Measurements from ENCODE around the gene UBR4. TPM values are rescaled to one million over a fixed set of nuclear protein-coding genes. Genes with fewer than 3 reads are reported as not detected.

UBR4 gene
- total RNA-seq, 1 experiment from 2014 or later: 90.5 TPM

GRCh38 chr1:19073311-19074186, 136.5 kb downstream of the UBR4 start:
- DNase-seq (ENCODE audit: low read depth): no peak

GRCh38 chr1:19072285-19072981, 137.6 kb downstream of the UBR4 start:
- DNase-seq (ENCODE audit: low read depth): no peak

- no peak for DNase-seq (ENCODE audit: low read depth)
Measured at GRCh38 chr1:19071674-19072281, 138.3 kb downstream of the UBR4 start.

GRCh38 chr1:19070891-19071621, 139.0 kb downstream of the UBR4 start:
- DNase-seq (ENCODE audit: low read depth): no peak

- no peak for DNase-seq (ENCODE audit: low read depth)
Measured at GRCh38 chr1:19070197-19070651, 139.8 kb downstream of the UBR4 start.

GRCh38 chr1:19068639-19069276, 141.3 kb downstream of the UBR4 start:
- no peak for DNase-seq (ENCODE audit: low read depth)

- DNase-seq (ENCODE audit: low read depth): no peak
Measured at GRCh38 chr1:19067912-19068638, 142.0 kb downstream of the UBR4 start.

GRCh38 chr1:19067182-19067911, 142.7 kb downstream of the UBR4 start:
- DNase-seq (ENCODE audit: low read depth): peak; percentile 28

- DNase-seq (ENCODE audit: low read depth): no peak
Measured at GRCh38 chr1:19066874-19067181, 143.2 kb downstream of the UBR4 start.

- DNase-seq (ENCODE audit: low read depth): no peak
Measured at GRCh38 chr1:19066248-19066873, 143.7 kb downstream of the UBR4 start.

GRCh38 chr1:19065526-19066247, 144.4 kb downstream of the UBR4 start:
- DNase-seq (ENCODE audit: low read depth): no peak

- no peak for DNase-seq (ENCODE audit: low read depth)
Measured at GRCh38 chr1:19064906-19065450, 145.1 kb downstream of the UBR4 start.

- no peak for DNase-seq (ENCODE audit: low read depth)
Measured at GRCh38 chr1:19063122-19063521, 146.9 kb downstream of the UBR4 start.

GRCh38 chr1:19062258-19063029, 147.6 kb downstream of the UBR4 start:
- DNase-seq (ENCODE audit: low read depth): no peak

- DNase-seq (ENCODE audit: low read depth): no peak
Measured at GRCh38 chr1:19061798-19062197, 148.3 kb downstream of the UBR4 start.

- no peak for DNase-seq (ENCODE audit: low read depth)
Measured at GRCh38 chr1:19061343-19061742, 148.7 kb downstream of the UBR4 start.

- no peak for DNase-seq (ENCODE audit: low read depth)
Measured at GRCh38 chr1:19059773-19060172, 150.3 kb downstream of the UBR4 start.

- DNase-seq (ENCODE audit: low read depth): no peak
Measured at GRCh38 chr1:19058476-19058797, 151.6 kb downstream of the UBR4 start.
